GM19351 (cell line): Measurements from ENCODE around the gene MEIS2.

Experiments
- ATAC-seq: cut with Tn5 transposase; IDR thresholded peaks from one replicate; pipeline ENCODE4 v1.9.1; 2021; ENCODE audit warnings: mild to moderate bottlenecking, moderate library complexity; ENCODE audit not compliant: unreplicated experiment

The MEIS2 gene

DNA sequence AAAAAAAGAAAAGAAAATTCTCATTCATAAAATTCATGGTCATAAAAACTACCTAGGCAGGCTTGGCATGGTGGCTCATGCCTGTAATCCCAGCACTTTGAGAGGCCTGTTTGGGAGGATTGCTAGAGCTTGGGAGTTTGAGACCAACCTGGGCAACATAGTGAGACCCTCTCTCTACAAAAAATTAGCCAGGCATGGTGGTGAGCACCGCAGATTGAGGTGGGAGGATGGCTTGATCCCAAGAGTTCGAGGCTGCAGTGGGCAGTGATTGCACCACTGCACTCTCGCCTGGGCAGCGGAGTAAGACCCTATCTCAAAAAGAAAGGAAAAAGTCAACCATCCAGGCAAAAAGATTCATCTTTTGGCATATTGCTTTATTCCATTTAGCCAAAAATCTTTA, 58.5 kb downstream of the MEIS2 start:
- ATAC-seq: no peak

GRCh38 chr15:37041042-37041441, 59.3 kb downstream of the MEIS2 start:
- ATAC-seq: no peak

GRCh38 chr15:37040072-37040742, 60.1 kb downstream of the MEIS2 start:
- no peak for ATAC-seq

DNA sequence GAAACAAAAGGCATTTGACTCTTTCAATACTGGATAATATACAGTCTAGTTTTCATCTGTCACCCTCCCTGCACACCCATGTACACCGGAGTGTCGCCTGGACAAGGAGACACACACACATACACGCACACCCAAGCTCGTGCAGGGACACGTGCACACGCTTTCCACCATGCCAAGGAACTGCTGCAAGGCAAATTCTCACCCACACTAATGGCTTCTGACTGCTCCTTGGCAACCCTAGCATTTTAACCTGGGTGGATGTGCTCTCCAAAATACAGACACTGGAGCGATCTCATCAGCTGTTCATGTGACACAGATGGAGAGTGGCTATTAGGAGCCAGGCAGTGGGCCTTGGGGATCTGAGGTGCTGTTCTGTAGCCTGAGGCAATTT, 61.6 kb downstream of the MEIS2 start:
- no peak for ATAC-seq

- no peak for ATAC-seq
Measured at GRCh38 chr15:37037850-37038715, 62.3 kb downstream of the MEIS2 start.

GRCh38 chr15:37037071-37037655, 63.2 kb downstream of the MEIS2 start:
- ATAC-seq: no peak

GRCh38 chr15:37034835-37035748, 65.3 kb downstream of the MEIS2 start:
- ATAC-seq: no peak

DNA sequence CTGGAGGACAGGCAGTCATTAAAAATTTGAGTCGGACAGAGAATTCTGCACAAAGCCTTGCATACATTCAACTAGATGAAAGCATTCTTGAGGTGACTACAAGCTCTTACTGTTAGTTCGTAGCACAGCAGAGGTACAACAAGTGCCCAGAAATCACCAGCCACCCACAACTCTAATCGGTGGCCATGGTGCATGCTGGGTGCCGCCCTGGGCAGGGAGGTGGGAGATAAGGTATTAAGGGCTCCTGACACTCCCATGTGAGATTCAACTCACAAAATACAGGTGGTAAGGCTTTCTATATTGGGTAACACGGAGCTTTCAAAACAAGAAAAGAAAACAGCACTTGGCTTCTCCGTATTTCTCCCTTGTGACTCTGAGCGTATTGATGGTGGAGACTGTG, 66.0 kb downstream of the MEIS2 start:
- no peak for ATAC-seq

DNA sequence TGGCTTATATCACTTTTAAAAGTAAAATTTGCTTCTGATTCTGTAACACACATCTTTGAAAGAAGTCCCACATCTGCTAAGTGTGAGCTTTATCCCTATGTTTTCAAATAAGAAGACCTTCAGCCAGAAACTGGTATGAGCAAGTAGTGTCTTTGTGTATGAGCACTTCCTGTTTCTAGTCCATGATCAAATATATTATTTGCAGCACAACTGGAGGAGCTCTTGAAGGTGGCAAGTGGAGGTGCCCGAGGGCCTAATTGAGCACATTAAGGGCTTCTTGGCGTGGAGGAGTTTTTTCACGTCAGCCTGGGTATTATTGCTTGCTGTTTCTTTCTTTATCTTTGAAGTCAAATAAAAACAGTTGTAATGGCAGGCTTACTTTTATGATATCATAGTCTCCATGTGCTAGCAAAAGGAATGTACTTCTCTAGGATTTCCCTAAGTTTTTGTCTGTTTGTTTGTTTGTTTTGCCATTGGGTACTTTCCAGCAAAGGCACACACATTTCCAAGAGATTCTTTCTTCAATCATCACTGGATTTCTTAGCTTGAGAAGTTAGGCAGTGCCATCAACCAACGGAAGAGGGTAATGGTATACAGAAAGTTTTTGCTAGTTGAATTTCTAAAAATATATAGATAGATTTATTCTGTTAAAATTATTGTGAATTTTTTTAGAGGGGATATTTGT, 68.1 kb downstream of the MEIS2 start:
- no peak for ATAC-seq

- ATAC-seq: no peak
Measured at GRCh38 chr15:37031198-37031597, 69.2 kb downstream of the MEIS2 start.

DNA sequence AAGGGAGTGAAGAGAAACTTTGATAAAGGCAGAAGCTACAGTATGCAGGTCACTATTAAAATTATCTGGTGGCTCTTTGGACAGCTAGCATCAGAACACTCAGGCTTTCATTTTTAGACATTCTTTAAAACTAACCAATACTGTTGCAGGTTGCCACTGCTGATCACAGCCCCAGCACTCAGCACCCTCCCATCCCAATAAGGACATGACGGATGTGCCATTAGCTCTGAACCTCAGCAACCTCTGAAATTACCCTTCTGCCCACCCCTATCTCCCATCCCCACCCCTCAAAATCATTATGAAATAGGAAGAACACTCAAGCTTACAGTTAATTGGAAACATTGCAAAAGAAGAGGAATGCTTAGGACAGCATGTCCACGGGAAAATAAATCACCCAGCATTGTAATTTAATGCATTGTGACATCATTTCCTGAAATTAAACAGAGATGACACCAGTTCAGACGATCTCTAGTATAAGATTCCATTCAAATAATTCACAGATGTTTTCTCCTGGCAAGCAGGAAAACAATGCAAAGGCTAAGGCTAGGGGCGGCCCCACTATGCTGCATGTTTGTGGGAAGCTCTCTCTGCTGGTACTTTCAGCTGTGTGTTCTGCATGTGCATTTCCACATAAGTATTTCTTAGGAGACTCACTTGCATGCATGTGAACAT, 71.6 kb downstream of the MEIS2 start:
- no peak for ATAC-seq

DNA sequence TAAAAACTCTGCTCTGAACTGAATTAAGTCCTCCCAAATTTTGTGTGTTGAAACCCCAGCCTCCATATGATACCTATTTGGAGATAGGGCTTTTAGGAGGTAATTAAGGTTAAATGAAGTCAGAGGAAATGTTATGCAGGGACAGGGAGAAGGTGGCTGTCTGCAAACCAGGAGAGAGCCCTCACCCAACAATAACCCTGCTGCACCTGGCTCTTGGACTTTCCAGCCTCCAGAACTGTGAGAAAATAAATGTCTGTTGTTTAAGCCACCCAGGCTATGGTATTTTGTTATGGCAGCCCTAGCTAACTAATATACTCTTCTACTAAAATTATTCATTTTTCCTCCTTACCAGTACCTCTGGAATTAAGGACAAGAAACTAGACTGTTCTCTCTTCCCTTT, 79.5 kb downstream of the MEIS2 start:
- ATAC-seq: no peak

DNA sequence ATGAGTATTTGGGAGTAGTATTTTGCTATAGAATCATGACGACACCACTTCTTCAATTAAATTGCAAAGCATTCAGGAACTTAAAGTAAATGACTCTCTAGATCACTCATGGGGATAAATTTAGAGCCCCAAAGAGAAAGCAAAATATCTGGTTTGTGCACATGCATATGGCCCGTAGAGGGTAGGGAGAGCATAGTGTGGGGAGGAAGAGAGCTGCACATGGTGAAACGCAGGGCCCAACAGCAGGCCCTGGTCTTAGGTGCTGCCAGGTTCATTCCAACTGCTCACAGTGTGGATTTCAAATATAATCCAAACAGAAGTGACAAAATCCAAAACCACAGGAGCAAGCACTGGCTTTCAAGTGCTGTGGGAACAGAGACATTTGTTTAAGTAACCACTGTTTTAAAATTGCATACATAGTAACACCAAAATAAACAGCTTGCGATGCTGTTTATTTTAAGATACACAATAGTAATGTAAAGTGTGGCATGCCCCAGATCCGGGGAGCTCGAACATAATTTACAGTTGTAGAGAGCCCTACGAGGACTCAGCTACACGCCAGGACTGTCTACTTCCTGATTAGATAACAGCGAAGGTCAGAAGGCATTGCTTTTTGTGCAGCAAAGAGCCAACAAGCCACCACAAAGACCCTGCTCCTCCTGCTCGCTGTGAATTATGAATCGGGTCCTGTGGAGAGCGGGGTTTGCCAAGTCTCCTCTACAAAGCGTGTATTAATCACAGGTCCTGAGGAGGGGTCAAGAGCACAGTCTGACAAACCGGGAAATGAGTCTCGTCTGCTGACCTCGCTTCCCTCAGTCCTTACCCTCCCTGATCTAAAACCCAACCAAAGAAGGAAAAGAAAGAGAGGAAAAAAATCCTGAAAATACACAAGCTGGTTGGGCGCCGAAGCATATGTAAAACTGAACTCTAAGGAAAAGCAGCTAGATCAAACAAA, 80.6 kb downstream of the MEIS2 start:
- no peak for ATAC-seq

- ATAC-seq: no peak
Measured at GRCh38 chr15:37017031-37017625, 83.2 kb downstream of the MEIS2 start.

GRCh38 chr15:37016231-37016630, 84.1 kb downstream of the MEIS2 start:
- ATAC-seq: no peak

DNA sequence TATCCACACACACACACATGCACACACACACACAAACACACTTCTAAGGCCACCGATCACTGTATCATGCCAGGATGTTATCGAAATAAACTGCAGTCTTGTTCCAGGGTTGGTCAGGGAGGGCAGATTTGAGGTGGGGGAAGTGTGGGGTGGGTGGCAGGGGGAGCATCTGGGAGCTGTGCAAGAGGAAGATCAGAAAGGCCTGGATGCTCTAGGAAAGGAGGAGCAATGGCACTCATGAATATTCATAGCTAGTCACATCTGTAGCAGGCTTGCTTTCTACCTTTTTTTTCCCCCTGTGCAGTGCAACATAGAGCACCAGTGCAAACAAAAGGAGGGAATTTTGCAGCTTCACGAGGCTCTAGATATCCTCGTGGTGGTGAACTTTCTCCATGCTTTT, 84.9 kb downstream of the MEIS2 start:
- ATAC-seq: no peak

- no peak for ATAC-seq
Measured at GRCh38 chr15:37015035-37015434, 85.3 kb downstream of the MEIS2 start.

DNA sequence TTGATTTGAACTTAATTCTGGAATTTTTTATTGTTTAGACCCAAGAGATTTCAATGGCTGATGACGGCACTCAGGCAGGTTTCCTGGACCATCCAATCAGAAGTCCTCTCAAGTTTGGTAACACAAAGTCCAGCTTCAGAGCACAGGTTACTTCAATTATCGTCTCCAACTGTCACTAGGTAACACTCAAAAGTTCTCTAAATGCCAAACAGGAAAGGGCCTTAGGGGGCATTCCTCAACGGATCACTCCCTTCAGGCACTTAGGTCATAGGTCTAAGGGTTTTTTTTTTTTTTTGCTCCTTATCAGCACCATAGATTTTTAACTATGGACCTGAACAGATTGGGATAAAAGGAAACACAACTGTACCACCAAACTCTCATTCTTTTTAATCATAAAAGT, 85.8 kb downstream of the MEIS2 start:
- ATAC-seq: no peak
